ENCODE measurements around the gene ABLIM2.

- TF ChIP-seq POLR2A (IDR thresholded peaks at IDR 0.05) (no peak), CTCF (IDR thresholded peaks at IDR 0.05) (no peak)
These were observed 30.3 kb downstream of the ABLIM2 start for GRCh38 chr4:8128100-8128856.

All from lower leg skin (tissue), 3 donors.